ENCODE measurements around the gene JAK1. TPM values are rescaled to one million over a fixed set of nuclear protein-coding genes. Genes with fewer than 3 reads are reported as not detected.

JAK1 gene
- total RNA-seq, 1 experiment from 2014 or later: 73.1 TPM

DNA sequence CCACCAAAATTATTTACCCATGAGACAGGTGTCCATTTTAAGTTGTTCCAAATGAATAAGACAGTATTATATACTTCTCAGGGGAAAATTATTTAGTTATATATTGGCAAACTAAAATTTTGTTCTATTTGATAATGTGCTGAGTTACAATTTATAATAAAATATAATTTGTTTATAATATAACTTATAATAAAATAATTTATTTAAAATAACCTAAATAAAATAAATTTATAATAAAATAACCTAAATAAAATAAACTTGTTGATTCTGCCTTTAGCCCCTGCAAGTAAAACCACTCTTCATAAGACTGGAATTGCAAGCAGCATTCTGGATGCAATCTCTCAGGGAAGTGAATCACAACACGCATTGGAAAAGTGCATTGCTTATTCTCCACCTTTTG, 151.9 kb downstream of the JAK1 start:
- BruUV-seq (replicated peaks): no TSS peak
- POLR2A ChIA-PET: no interaction called here
- Mint-ChIP-seq H3K27me3 (ENCODE audit: insufficient read depth, unreplicated experiment) (no peaks in the 10 kb centered on the region), H3K36me3 (ENCODE audit: insufficient read depth, unreplicated experiment) (no peaks in the 10 kb centered on the region), H3K9me3 (ENCODE audit: unreplicated experiment) (no peaks in the 10 kb centered on the region), H3K4me3 (ENCODE audit: unreplicated experiment) (no peak overlapping the region), H3K27ac (ENCODE audit: low read depth, unreplicated experiment) (no peak overlapping the region), H3K4me1 (ENCODE audit: insufficient read depth, unreplicated experiment) (no peaks in the 10 kb centered on the region)
- TF ChIP-seq, protein P1, sequence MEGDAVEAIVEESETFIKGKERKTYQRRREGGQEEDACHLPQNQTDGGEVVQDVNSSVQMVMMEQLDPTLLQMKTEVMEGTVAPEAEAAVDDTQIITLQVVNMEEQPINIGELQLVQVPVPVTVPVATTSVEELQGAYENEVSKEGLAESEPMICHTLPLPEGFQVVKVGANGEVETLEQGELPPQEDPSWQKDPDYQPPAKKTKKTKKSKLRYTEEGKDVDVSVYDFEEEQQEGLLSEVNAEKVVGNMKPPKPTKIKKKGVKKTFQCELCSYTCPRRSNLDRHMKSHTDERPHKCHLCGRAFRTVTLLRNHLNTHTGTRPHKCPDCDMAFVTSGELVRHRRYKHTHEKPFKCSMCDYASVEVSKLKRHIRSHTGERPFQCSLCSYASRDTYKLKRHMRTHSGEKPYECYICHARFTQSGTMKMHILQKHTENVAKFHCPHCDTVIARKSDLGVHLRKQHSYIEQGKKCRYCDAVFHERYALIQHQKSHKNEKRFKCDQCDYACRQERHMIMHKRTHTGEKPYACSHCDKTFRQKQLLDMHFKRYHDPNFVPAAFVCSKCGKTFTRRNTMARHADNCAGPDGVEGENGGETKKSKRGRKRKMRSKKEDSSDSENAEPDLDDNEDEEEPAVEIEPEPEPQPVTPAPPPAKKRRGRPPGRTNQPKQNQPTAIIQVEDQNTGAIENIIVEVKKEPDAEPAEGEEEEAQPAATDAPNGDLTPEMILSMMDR (IDR thresholded peaks at IDR 0.05; ENCODE audit: unreplicated experiment): no peak
- DNase-seq (ENCODE audit: unreplicated experiment): no peak
- CTCF ChIA-PET: interaction anchor here (0.6 kb wide), 1 partner anchor 111 kb away, joined by 4 read pairs; no protein-coding TSS in a partner anchor
- intact Hi-C loops (cut with micrococcal nuclease): no loop called here

GRCh38 chr1:64811131-64811530, 155.2 kb downstream of the JAK1 start:
- POLR2A ChIA-PET: no interaction called here
- no peak overlapping the region for H3K27ac Mint-ChIP-seq (ENCODE audit: low read depth, unreplicated experiment)
- DNase-seq (ENCODE audit: unreplicated experiment): no peak
- no peaks in the 10 kb centered on the region for H3K4me1 Mint-ChIP-seq (ENCODE audit: insufficient read depth, unreplicated experiment)
- H3K27me3 Mint-ChIP-seq (ENCODE audit: insufficient read depth, unreplicated experiment): no peaks in the 10 kb centered on the region
- no peak overlapping the region for H3K4me3 Mint-ChIP-seq (ENCODE audit: unreplicated experiment)
- BruUV-seq (replicated peaks): no TSS peak
- TF ChIP-seq, protein P1 (IDR thresholded peaks at IDR 0.05; ENCODE audit: unreplicated experiment): no peak
- H3K9me3 Mint-ChIP-seq (ENCODE audit: unreplicated experiment): no peaks in the 10 kb centered on the region
- CTCF ChIA-PET: interaction anchor here (0.7 to 0.9 kb wide), 3 partner anchors 12 to 135 kb away, joined by 3 read pairs; no protein-coding TSS in a partner anchor
- intact Hi-C loops (cut with micrococcal nuclease): no loop called here
- H3K36me3 Mint-ChIP-seq (ENCODE audit: insufficient read depth, unreplicated experiment): no peaks in the 10 kb centered on the region

DNA sequence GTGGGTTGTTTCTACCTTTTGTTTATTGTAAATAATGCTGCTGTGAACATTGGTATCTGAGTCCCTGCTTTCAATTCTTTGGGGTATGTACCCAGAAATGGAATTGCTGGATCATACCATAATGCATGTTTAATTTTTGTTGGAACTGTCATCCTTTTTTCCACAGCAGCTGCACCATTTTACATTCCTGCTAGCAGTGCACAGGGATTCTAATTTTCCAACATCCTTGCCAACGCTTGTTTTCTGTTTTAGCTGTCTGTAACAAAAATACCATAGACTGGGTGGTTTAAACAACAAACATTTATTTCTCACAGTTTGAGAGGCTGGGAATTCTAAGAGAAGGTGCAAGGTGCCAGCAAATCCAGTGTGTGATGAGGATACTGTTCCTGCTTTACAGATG, 156.3 kb downstream of the JAK1 start:
- intact Hi-C loops (cut with micrococcal nuclease): no loop called here
- no peaks in the 10 kb centered on the region for H3K9me3 Mint-ChIP-seq (ENCODE audit: unreplicated experiment)
- DNase-seq (ENCODE audit: unreplicated experiment): no peak
- BruUV-seq (replicated peaks): no TSS peak
- H3K4me3 Mint-ChIP-seq (ENCODE audit: unreplicated experiment): no peak overlapping the region
- TF ChIP-seq, protein P1 (IDR thresholded peaks at IDR 0.05; ENCODE audit: unreplicated experiment): no peak
- H3K36me3 Mint-ChIP-seq (ENCODE audit: insufficient read depth, unreplicated experiment): no peaks in the 10 kb centered on the region
- POLR2A ChIA-PET: no interaction called here
- no peak overlapping the region for H3K27ac Mint-ChIP-seq (ENCODE audit: low read depth, unreplicated experiment)
- H3K4me1 Mint-ChIP-seq (ENCODE audit: insufficient read depth, unreplicated experiment): no peaks in the 10 kb centered on the region
- CTCF ChIA-PET: interaction anchor here (0.5 to 0.6 kb wide), 2 partner anchors 15 to 34 kb away, joined by 3 to 4 read pairs; no protein-coding TSS in a partner anchor
- no peaks in the 10 kb centered on the region for H3K27me3 Mint-ChIP-seq (ENCODE audit: insufficient read depth, unreplicated experiment)

DNA sequence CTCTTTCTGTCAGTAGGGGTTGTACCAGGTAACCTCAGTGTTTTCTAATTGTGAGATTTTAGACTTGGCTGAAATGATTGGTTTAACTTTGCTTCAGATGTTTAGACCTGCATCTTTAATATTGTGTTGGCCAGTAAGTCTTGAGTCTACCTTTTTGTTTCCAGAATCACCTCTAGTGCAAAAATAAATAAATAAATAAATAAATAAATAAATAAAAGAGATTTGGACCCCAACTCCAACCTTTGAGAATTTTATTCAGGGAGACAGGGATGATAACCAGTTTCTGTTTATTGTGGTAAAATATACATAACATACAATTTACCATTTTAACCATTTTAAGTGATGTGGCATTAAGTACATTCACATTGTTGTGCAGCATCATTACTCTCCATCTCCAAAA, 157.0 kb downstream of the JAK1 start:
- Mint-ChIP-seq H3K27ac (ENCODE audit: low read depth, unreplicated experiment) (no peak overlapping the region), H3K27me3 (ENCODE audit: insufficient read depth, unreplicated experiment) (no peaks in the 10 kb centered on the region), H3K9me3 (ENCODE audit: unreplicated experiment) (no peaks in the 10 kb centered on the region), H3K4me3 (ENCODE audit: unreplicated experiment) (no peak overlapping the region), H3K4me1 (ENCODE audit: insufficient read depth, unreplicated experiment) (no peaks in the 10 kb centered on the region), H3K36me3 (ENCODE audit: insufficient read depth, unreplicated experiment) (no peaks in the 10 kb centered on the region)
- no peak for DNase-seq (ENCODE audit: unreplicated experiment)
- ChIA-PET POLR2A (interaction anchor here (1.0 kb wide), 1 partner anchor 11 kb away, joined by 5 read pairs; no protein-coding TSS in a partner anchor), CTCF (interaction anchor here (0.7 kb wide), 1 partner anchor 16 kb away, joined by 6 read pairs; no protein-coding TSS in a partner anchor)
- BruUV-seq (replicated peaks): no TSS peak
- intact Hi-C loops (cut with micrococcal nuclease): no loop called here
- TF ChIP-seq, protein P1 (IDR thresholded peaks at IDR 0.05; ENCODE audit: unreplicated experiment): no peak

Measured in MCF 10A (cell line).